DOHH2 (cell line): Measurements from ENCODE around the gene GPC6.

Source experiments
- CTCF ChIP-seq: fragments of 200-600 bp; sonication (generic); IDR thresholded peaks from one replicate; pipeline ENCODE4 v1.5.1; 2014; ENCODE audit warnings: antibody characterized with exemption, mild to moderate bottlenecking, low read depth, low read length; ENCODE audit not compliant: poor library complexity, severe bottlenecking
- EZH2phosphoT487 ChIP-seq: fragments of 200-600 bp; sonication (generic); IDR thresholded peaks from 2 replicates; pipeline ENCODE4 v1.6.1; 2017; ENCODE audit warnings: borderline replicate concordance, mild to moderate bottlenecking, antibody characterized with exemption, low read length, moderate library complexity, mixed read lengths

- TF ChIP-seq CTCF (no peak), EZH2phosphoT487 (no peak)
Measured at GRCh38 chr13:94246495-94246894, 1019.9 kb downstream of the GPC6 start.
